K562 (cell line): ENCODE measurements around the gene NAP1L4. TPM values are rescaled to one million over a fixed set of nuclear protein-coding genes. Genes with fewer than 3 reads are reported as not detected.

Experiments
- ATAC-seq: fragments of 200-7000 bp; cut with Tn5 transposase; 3 replicates; pipeline ENCODE4 v1.9.1; 2020; ENCODE audit warnings: moderate library complexity
- BruUV-seq: library from RNA; stranded (reverse); fragments of 400-500 nt; replicated peaks from 2 replicates; lab custom pipeline; 2021; lab: Mats Ljungman, UMichigan
- CTCF ChIA-PET: fragments of 300-600 bp; formaldehyde crosslinking; extraction: SDS; loops from one replicate; lab custom pipeline; 2021; ENCODE audit warnings: low intra/inter-chr PET ratio; lab: Yijun Ruan, JAX
- POLR2A ChIA-PET: fragments of 300-600, 350-650 bp; sonication (Branson Sonifier 250); formaldehyde crosslinking; extraction: SDS; loops from one replicate; lab custom pipeline; 2021; ENCODE audit warnings: antibody characterized with exemption, inconsistent platforms; lab: Yijun Ruan, JAX
- DNase-seq, 4 experiments: peaks; one replicate each; pipeline versions ENCODE4 v3.0.0 to v3.0.0-alpha.2; 2011 to 2018; ENCODE audit warnings: low spot score in 3 of 4, mixed read lengths in 3 of 4; ENCODE audit errors: extremely low read depth in 1 of 4
- FAIRE-seq: peaks from 2 replicates; lab custom pipeline; 2011; peaks lifted over from hg19 to GRCh38; lab: Jason Lieb, UNC
- H2AFZ ChIP-seq: 2 replicates; pipeline ENCODE4 v1.6.0; 2011; ENCODE audit warnings: low read depth, low read length, control low read depth, inconsistent platforms
- H3K27ac ChIP-seq: fragments of 200-600 bp; 3 replicates; pipeline ENCODE4 v1.8.0; 2011; ENCODE audit warnings: low read depth, mild to moderate bottlenecking, control low read depth, inconsistent platforms, low read length, moderate library complexity, mixed read lengths; ENCODE audit errors: extremely low read depth
- H3K27me3 ChIP-seq, 2 experiments: fragments of 300-600 bp in 1 of 2; 2 replicates in 1 of 2; 3 replicates in 1 of 2; pipeline versions ENCODE4 v1.6.0 to v1.8.0; 2011; ENCODE audit warnings: inconsistent platforms in 2 of 2, low read length in 2 of 2, mild to moderate bottlenecking in 1 of 2, mixed read lengths in 1 of 2, moderate library complexity in 1 of 2; ENCODE audit not compliant: control insufficient read depth in 2 of 2, insufficient read depth in 2 of 2
- H3K36me3 ChIP-seq: fragments of 300-600 bp; 3 replicates; pipeline ENCODE4 v1.8.0; 2011; ENCODE audit warnings: mild to moderate bottlenecking, low read length, inconsistent platforms; ENCODE audit not compliant: control insufficient read depth, insufficient read depth
- H3K4me1 ChIP-seq, 2 experiments: fragments of 200-600 bp in 1 of 2; replicated peaks in 1 of 2; 2 replicates in 1 of 2; 3 replicates in 1 of 2; pipeline versions ENCODE4 v1.5.1 to v1.8.0; 2011; ENCODE audit warnings: inconsistent platforms in 2 of 2, low read length in 2 of 2, mild to moderate bottlenecking in 1 of 2, mixed read lengths in 1 of 2, moderate library complexity in 1 of 2; ENCODE audit not compliant: control insufficient read depth in 2 of 2, insufficient read depth in 2 of 2
- H3K4me2 ChIP-seq: 2 replicates; pipeline ENCODE4 v1.6.1; 2011; ENCODE audit warnings: low read length, control low read depth, inconsistent platforms, mixed read lengths; ENCODE audit not compliant: insufficient read depth
- H3K4me3 ChIP-seq: fragments of 200-600 bp; sonication (generic), shearing (Covaris generic); 2 replicates; pipeline ENCODE4 v1.5.1; 2016; ENCODE audit warnings: control low read depth, inconsistent platforms
- H3K79me2 ChIP-seq: fragments of 200-600 bp; 3 replicates; pipeline ENCODE4 v1.8.0; 2011; ENCODE audit warnings: low read length, inconsistent platforms; ENCODE audit not compliant: control insufficient read depth, insufficient read depth
- H3K9ac ChIP-seq, 2 experiments: 2 replicates each; pipeline versions ENCODE4 v1.6.0 to v1.6.1; 2011; ENCODE audit warnings: low read depth in 2 of 2, low read length in 2 of 2, control low read depth in 1 of 2, inconsistent platforms in 1 of 2, mild to moderate bottlenecking in 1 of 2, mixed read lengths in 1 of 2; ENCODE audit not compliant: insufficient read depth in 1 of 2
- H3K9me1 ChIP-seq: one replicate; pipeline ENCODE4 v1.6.0; 2011; ENCODE audit warnings: inconsistent platforms, mild to moderate bottlenecking, low read length, moderate library complexity; ENCODE audit not compliant: control insufficient read depth, insufficient read depth
- H3K9me3 ChIP-seq: replicated peaks from 2 replicates; pipeline ENCODE4 v1.5.1; 2011; ENCODE audit warnings: low read depth, low read length, inconsistent platforms; ENCODE audit not compliant: control insufficient read depth, insufficient read depth
- H4K20me1 ChIP-seq: replicated peaks from 2 replicates; pipeline ENCODE4 v1.6.1; 2011; ENCODE audit warnings: low read length, inconsistent platforms, mixed read lengths; ENCODE audit not compliant: control insufficient read depth, insufficient read depth
- CEBPG ChIP-seq, 3 experiments: fragments of 200-800 bp in 1 of 3; sonication (Bioruptor generic) in 1 of 3; sonication (generic) in 1 of 3; formaldehyde crosslinking in 1 of 3; IDR thresholded peaks in 2 of 3; conservative IDR thresholded peaks in 1 of 3; 2 replicates each; pipeline versions ENCODE4 v1.6.1 to v1.8.0; 2016 to 2022; ENCODE audit warnings: missing compliant biosample characterization in 2 of 3, missing genetic modification characterization in 2 of 3, mild to moderate bottlenecking in 1 of 3, missing genetic modification reagents in 1 of 3
- FOXM1 ChIP-seq, 2 experiments: fragments of 450-650 bp in 1 of 2; sonication (generic) in 1 of 2; formaldehyde crosslinking in 1 of 2; IDR thresholded peaks; 2 replicates each; pipeline versions ENCODE4 v1.6.1 to v1.9.0; 2017 to 2022; ENCODE audit warnings: low read depth in 2 of 2, mild to moderate bottlenecking in 2 of 2, missing genetic modification reagents in 1 of 2, moderate library complexity in 1 of 2
- GATA2 ChIP-seq: sonication (generic); formaldehyde crosslinking; IDR thresholded peaks from 2 replicates; pipeline ENCODE4 v1.4.0; 2020; ENCODE audit warnings: mild to moderate bottlenecking, missing genetic modification reagents
- L3MBTL2 ChIP-seq: fragments of 450-650 bp; IDR thresholded peaks from 2 replicates; pipeline ENCODE4 v1.6.1; 2016; ENCODE audit warnings: mild to moderate bottlenecking, moderate library complexity
- LEF1 ChIP-seq: fragments of 450-650 bp; IDR thresholded peaks from 2 replicates; pipeline ENCODE4 v1.6.1; 2016; ENCODE audit warnings: mild to moderate bottlenecking
- NR2F6 ChIP-seq: fragments of 450-650 bp; formaldehyde crosslinking; IDR thresholded peaks from 2 replicates; pipeline ENCODE4 v1.4.0; 2020; ENCODE audit warnings: mild to moderate bottlenecking
- PHB ChIP-seq: fragments of 250-450 bp; sonication (Bioruptor Pico); IDR thresholded peaks from 2 replicates; pipeline ENCODE4 v1.5.0; 2021
- SIN3B ChIP-seq: fragments of 450-650 bp; IDR thresholded peaks from 2 replicates; pipeline ENCODE4 v1.6.1; 2017; ENCODE audit warnings: low read depth, mild to moderate bottlenecking, moderate library complexity
- TEAD2 ChIP-seq: fragments of 450-650 bp; IDR thresholded peaks from 2 replicates; pipeline ENCODE4 v1.6.1; 2016; ENCODE audit warnings: missing genetic modification characterization, control low read depth, missing compliant biosample characterization
- ZNF586 ChIP-seq: fragments of 450-650 bp; formaldehyde crosslinking; conservative IDR thresholded peaks from 2 replicates; pipeline ENCODE4 v1.4.0; 2020; ENCODE audit warnings: mild to moderate bottlenecking, moderate library complexity
- WGBS: fragments of 100-300 bp; shearing (Covaris generic); methylation state at CpG from one replicate; pipeline ENCODE4 v1.1.6; 2016; ENCODE audit warnings: low coverage, mixed read lengths; ENCODE audit not compliant: insufficient coverage; ENCODE audit errors: missing lambda C conversion rate; 5-methylcytosine and 5-hydroxymethylcytosine counted together
- in situ Hi-C: fragments of 300-500 bp; cut with MboI; formaldehyde crosslinking; loops from 4 replicates; pipeline ENCODE4 v1.15.0; 2018; ENCODE audit warnings: inconsistent platforms, mixed read lengths
- intact Hi-C: fragments of 100-400 bp; cut with micrococcal nuclease; formaldehyde crosslinking; loops from 2 replicates; pipeline ENCODE4 v1.14.2; 2022
- polyA plus RNA-seq, 8 experiments: library from polyadenylated mRNA; depleted of rRNA in 4 of 8; stranded (reverse) in 5 of 8; unstranded in 3 of 8; fragments of >200 nt; fragmentation: Nextera tagmentation in 2 of 8; fragmentation: Illumina TruSeq in 1 of 8; extraction: Ambion mirVana in 2 of 8; extraction: Trizol in 1 of 8; gene quantifications; 2 replicates each; pipeline versions ENCODE4 v1.2.1 to v1.2.3, GENCODE V29; 2011 to 2014; ENCODE audit warnings: inconsistent platforms in 1 of 8, missing spikeins in 1 of 8
- total RNA-seq, 7 experiments: library from RNA; depleted of rRNA in 6 of 7; stranded (reverse); fragments of >200 nt in 6 of 7; fragmentation: Illumina TruSeq in 2 of 7; extraction: Trizol in 2 of 7; gene quantifications; 2 replicates each; pipeline versions ENCODE4 v1.2.1 to v1.2.3, GENCODE V29; 2011 to 2021; ENCODE audit warnings: low replicate concordance in 1 of 7

The NAP1L4 gene
- total and polyA plus RNA-seq, 9 of the 15 experiments (the other 6 are each of a cell fraction or from before 2014, with no cell fraction given), result 34.1 to 237 (median 179) TPM

- intact Hi-C loops (no loop called here), in situ Hi-C loops (no loop called here)
- DNase-seq, result no peak
- Histone ChIP-seq H3K9ac (no peak overlapping the region), H3K4me3 (no peak overlapping the region), H3K36me3 (no peaks in the 10 kb centered on the region), H4K20me1 (no peaks in the 10 kb centered on the region), H2AFZ (no peak overlapping the region), H3K9me3 (no peaks in the 10 kb centered on the region), H3K79me2 (no peaks in the 10 kb centered on the region), H3K4me1 (peaks cover 18 to 67% of the 10 kb centered on the region in 2 experiments; a peak in 4 of 5 replicates), H3K4me2 (no peak overlapping the region), H3K27me3 (no peaks in the 10 kb centered on the region), H3K9me1 (no peaks in the 10 kb centered on the region), H3K27ac (no peak overlapping the region)
- WGBS, result 67% methylated on average over 11 of the region's 14 CpGs
- ChIA-PET CTCF (no interaction called here), POLR2A (no interaction called here)
- no peak for TF ChIP-seq TEAD2 (tag)
- no peak for TF ChIP-seq SIN3B
- no peak for TF ChIP-seq ZNF586 (CRISPR knock-in tag)
- no peak for TF ChIP-seq LEF1
- TF ChIP-seq L3MBTL2, result no peak
- no peak for TF ChIP-seq CEBPG (CRISPR knock-in tag; IDR thresholded peaks at IDR 0.05)
- no peak for TF ChIP-seq CEBPG (tag; conservative IDR thresholded peaks at IDR 0.05 in 1 of 2, IDR thresholded peaks at IDR 0.05 in 1 of 2)
- TF ChIP-seq GATA2 (CRISPR knock-in tag), result no peak
- no peak for TF ChIP-seq NR2F6 (CRISPR knock-in tag)
- no peak for TF ChIP-seq PHB (CRISPR knock-in tag)
- TF ChIP-seq FOXM1 (IDR thresholded peaks at IDR 0.05; ENCODE audit: low read depth), result no peak
- TF ChIP-seq FOXM1 (CRISPR knock-in tag; IDR thresholded peaks at IDR 0.05; ENCODE audit: low read depth), result no peak
- ATAC-seq, result no peak
- no peak for FAIRE-seq
- no TSS peak for BruUV-seq
These were observed 84.0 kb downstream of the NAP1L4 start for GRCh38 chr11:2908130-2908529.
